HCT116 (cell line): ENCODE measurements around the gene BRMS1L. TPM values are rescaled to one million over a fixed set of nuclear protein-coding genes. Genes with fewer than 3 reads are reported as not detected.
A peak's percentile ranks its signal among the peaks of the same experiment; 100 is the strongest.
"Not testable (repeated sequence)": the region's sequence is repeated elsewhere in the genome, so short reads cannot be mapped to it uniquely, and the experiment has no call there.

Source experiments
- ATAC-seq: fragments of 200-7000 bp; cut with Tn5 transposase; 2 replicates; pipeline ENCODE4 v1.9.1; 2020; ENCODE audit warnings: mild to moderate bottlenecking, moderate library complexity
- BruUV-seq: library from RNA; stranded (reverse); fragments of 400-500 nt; replicated peaks from 2 replicates; lab custom pipeline; 2021; lab: Mats Ljungman, UMichigan
- CTCF ChIA-PET: fragments of 300-600 bp; sonication (Branson Sonifier 250); formaldehyde crosslinking; loops from one replicate; lab custom pipeline; 2021; ENCODE audit warnings: antibody characterized with exemption; lab: Charles Lee
- POLR2A ChIA-PET: fragments of 300-600, 350-600 bp; sonication (Branson Sonifier 250); formaldehyde crosslinking; loops from one replicate; lab custom pipeline; 2021; ENCODE audit warnings: antibody characterized with exemption; lab: Charles Lee
- RAD21 ChIA-PET, 2 experiments: fragments of 300-600 bp; sonication (Branson Sonifier 250); formaldehyde crosslinking; loops; one replicate each; lab custom pipeline; 2023; ENCODE audit warnings: low total read pairs in 2 of 2; ENCODE audit not compliant: uncharacterized antibody in 2 of 2, unreplicated experiment in 2 of 2, low non-redundant PET in 1 of 2; lab: Charles Lee
- DNase-seq: peaks from one replicate; pipeline ENCODE4 v3.0.0-alpha.2; 2010; ENCODE audit warnings: low read depth, low spot score
- H2AFZ ChIP-seq: fragments of 200-600 bp; shearing (Covaris generic), sonication (generic); 2 replicates; pipeline ENCODE4 v1.6.1; 2017; ENCODE audit warnings: low read depth, mixed run types, mixed read lengths, antibody characterized with exemption, low read length; ENCODE audit not compliant: poor library complexity, severe bottlenecking
- H3K27ac ChIP-seq: 2 replicates; pipeline ENCODE4 v1.5.1; 2012; ENCODE audit warnings: low read depth, low read length
- H3K27me3 ChIP-seq: fragments of 200-600 bp; sonication (generic); 2 replicates; pipeline ENCODE4 v1.6.1; 2016; ENCODE audit warnings: mixed run types, low read length, mixed read lengths; ENCODE audit not compliant: insufficient read depth
- H3K36me3 ChIP-seq, 2 experiments: fragments of 200-500 bp in 1 of 2; fragments of 200-600 bp in 1 of 2; sonication (Bioruptor generic) in 1 of 2; sonication (generic) in 1 of 2; 2 replicates each; pipeline versions ENCODE4 v1.5.1 to v1.6.1; 2014 to 2016; ENCODE audit warnings: low read length in 2 of 2, inconsistent platforms in 1 of 2, mixed read lengths in 1 of 2, mixed run types in 1 of 2; ENCODE audit not compliant: insufficient read depth in 2 of 2, control insufficient read depth in 1 of 2
- H3K4me1 ChIP-seq, 2 experiments: fragments of 200-600 bp in 1 of 2; sonication (generic) in 1 of 2; 2 replicates each; pipeline versions ENCODE4 v1.5.1 to v1.6.1; 2012 to 2017; ENCODE audit warnings: low read length in 2 of 2, inconsistent platforms in 1 of 2, mild to moderate bottlenecking in 1 of 2, mixed read lengths in 1 of 2, mixed run types in 1 of 2, moderate library complexity in 1 of 2; ENCODE audit not compliant: insufficient read depth in 2 of 2, control insufficient read depth in 1 of 2
- H3K4me2 ChIP-seq: fragments of 200-600 bp; sonication (generic); 2 replicates; pipeline ENCODE4 v1.6.1; 2017; ENCODE audit warnings: mixed run types, low read length, mixed read lengths
- H3K4me3 ChIP-seq, 2 experiments: fragments of 200-600 bp in 1 of 2; sonication (generic) in 1 of 2; replicated peaks in 1 of 2; 2 replicates each; pipeline ENCODE4 v1.5.1; 2011 to 2016; ENCODE audit warnings: low read length in 2 of 2, control low read depth in 1 of 2, low read depth in 1 of 2, mild to moderate bottlenecking in 1 of 2, mixed read lengths in 1 of 2, mixed run types in 1 of 2
- H3K79me2 ChIP-seq: fragments of 200-600 bp; sonication (generic); 2 replicates; pipeline ENCODE4 v1.6.1; 2017; ENCODE audit warnings: mild to moderate bottlenecking, mixed run types, low read length, moderate library complexity, mixed read lengths; ENCODE audit not compliant: insufficient read depth
- H3K9ac ChIP-seq: fragments of 200-600 bp; sonication (generic); 2 replicates; pipeline ENCODE4 v1.6.1; 2016; ENCODE audit warnings: low read length, mixed read lengths
- H3K9me2 ChIP-seq: fragments of 200-600 bp; sonication (generic), shearing (Covaris generic); 2 replicates; pipeline ENCODE4 v1.6.1; 2017; ENCODE audit warnings: mixed run types, mild to moderate bottlenecking, moderate library complexity; ENCODE audit not compliant: insufficient read depth
- H3K9me3 ChIP-seq, 2 experiments: fragments of 200-500 bp in 1 of 2; fragments of 200-600 bp in 1 of 2; sonication (Bioruptor generic) in 1 of 2; sonication (generic) in 1 of 2; 2 replicates each; pipeline ENCODE4 v1.6.1; 2014 to 2017; ENCODE audit warnings: low read length in 2 of 2, mixed read lengths in 2 of 2, inconsistent platforms in 1 of 2, low read depth in 1 of 2, mild to moderate bottlenecking in 1 of 2, mixed run types in 1 of 2, moderate library complexity in 1 of 2; ENCODE audit not compliant: control insufficient read depth in 1 of 2, insufficient read depth in 1 of 2
- H4K20me1 ChIP-seq: fragments of 200-600 bp; sonication (generic), shearing (Covaris generic); 2 replicates; pipeline ENCODE4 v1.6.1; 2017; ENCODE audit warnings: mixed run types, mild to moderate bottlenecking, moderate library complexity; ENCODE audit not compliant: insufficient read depth
- CBX3 ChIP-seq: IDR thresholded peaks from 2 replicates; pipeline ENCODE4 v1.6.1; 2012; ENCODE audit warnings: low read depth
- ELF1 ChIP-seq: IDR thresholded peaks from 2 replicates; pipeline ENCODE4 v1.6.1; 2012; ENCODE audit warnings: low read depth, borderline replicate concordance
- FOSL1 ChIP-seq: IDR thresholded peaks from 2 replicates; pipeline ENCODE4 v1.6.1; 2012; ENCODE audit warnings: low read depth
- MAX ChIP-seq: IDR thresholded peaks from 2 replicates; pipeline ENCODE4 v1.6.1; 2012
- POLR2AphosphoS5 ChIP-seq: IDR thresholded peaks from 2 replicates; pipeline ENCODE4 v1.6.1; 2011; ENCODE audit warnings: mild to moderate bottlenecking, low read depth, low read length, moderate library complexity
- SIN3A ChIP-seq: IDR thresholded peaks from 2 replicates; pipeline ENCODE4 v1.6.1; 2012; ENCODE audit warnings: low read depth
- ZBTB33 ChIP-seq: IDR thresholded peaks from 2 replicates; pipeline ENCODE4 v1.6.1; 2011; ENCODE audit warnings: mild to moderate bottlenecking, low read length, moderate library complexity; ENCODE audit not compliant: insufficient replicate concordance; ENCODE audit errors: extremely low read depth
- ZNF274 ChIP-seq: fragments of 200-500 bp; sonication (Bioruptor generic); IDR thresholded peaks from 2 replicates; pipeline ENCODE4 v1.6.1; 2014; ENCODE audit warnings: mild to moderate bottlenecking, low read depth, low read length, inconsistent platforms
- intact Hi-C: fragments of 100-400 bp; cut with micrococcal nuclease; formaldehyde crosslinking; loops from 2 replicates; pipeline ENCODE4 v1.10.0; 2022
- total RNA-seq: library from RNA; stranded (reverse); gene quantifications from one replicate; pipeline ENCODE4 v1.2.1, GENCODE V29; 2021; ENCODE audit not compliant: unreplicated experiment

The BRMS1L gene
- total RNA-seq, 1 experiment from 2014 or later = 6.2 TPM

- TF ChIP-seq POLR2AphosphoS5 = no peak
- no peak for TF ChIP-seq MAX
- TF ChIP-seq FOSL1 = 0 out of 2 replicates have a peak, but pooled peaks have one; percentile 17
- TF ChIP-seq ZNF274 = no peak
Measured at GRCh38 chr14:35821564-35822411, 4.3 kb upstream of the BRMS1L start (continued).

- CTCF ChIA-PET = interaction anchor here (0.6 to 1.7 kb wide), 4 partner anchors 12 to 384 kb away, joined by 3 to 4 read pairs (median 3); no protein-coding TSS in a partner anchor
- POLR2A ChIA-PET = no interaction called here
- Histone ChIP-seq H2AFZ (no peak overlapping the region), H3K27me3 (no peaks in the 10 kb centered on the region), H3K4me1 (peaks cover 3 to 16% of the 10 kb centered on the region in 2 experiments), H3K4me3 (no peak overlapping the region), H3K4me2 (no peak overlapping the region), H3K36me3 (no peaks in the 10 kb centered on the region), H3K9me3 (no peaks in the 10 kb centered on the region), H3K27ac (no peak overlapping the region), H3K79me2 (no peaks in the 10 kb centered on the region), H3K9me2 (no peaks in the 10 kb centered on the region), H3K9ac (no peak overlapping the region), H4K20me1 (no peaks in the 10 kb centered on the region)
- intact Hi-C loops = no loop called here
- no TSS peak for BruUV-seq
- RAD21 ChIA-PET = no interaction called here
- TF ChIP-seq POLR2AphosphoS5 = no peak
- TF ChIP-seq SIN3A = no peak
- TF ChIP-seq ZNF274 = no peak
- no peak for TF ChIP-seq ZBTB33
- TF ChIP-seq CBX3 = no peak
- TF ChIP-seq ELF1 = no peak
- DNase-seq = no peak
- no peak for ATAC-seq
Measured at GRCh38 chr14:35822501-35822900, 3.6 kb upstream of the BRMS1L start.

- H3K4me2 ChIP-seq, H3K9ac ChIP-seq, ATAC-seq, H2AFZ ChIP-seq, H3K9me3 ChIP-seq, H3K79me2 ChIP-seq, H3K36me3 ChIP-seq, H3K27me3 ChIP-seq, RAD21 ChIA-PET, CTCF ChIA-PET, POLR2A ChIA-PET, H3K9me2 ChIP-seq, H3K4me3 ChIP-seq, intact Hi-C loops, BruUV-seq, H3K27ac ChIP-seq, DNase-seq, H4K20me1 ChIP-seq: not testable (repeated sequence)
- peaks cover 4 to 20% of the 10 kb centered on the region in 2 experiments for H3K4me1 ChIP-seq
Measured at GRCh38 chr14:35824446-35825165, 1.5 kb upstream of the BRMS1L start.
